ENCODE measurements around the gene GNB5. TPM values are rescaled to one million over a fixed set of nuclear protein-coding genes. Genes with fewer than 3 reads are reported as not detected.

Gene GNB5
- total RNA-seq, 1 experiment from 2014 or later: 29.8 TPM

DNA sequence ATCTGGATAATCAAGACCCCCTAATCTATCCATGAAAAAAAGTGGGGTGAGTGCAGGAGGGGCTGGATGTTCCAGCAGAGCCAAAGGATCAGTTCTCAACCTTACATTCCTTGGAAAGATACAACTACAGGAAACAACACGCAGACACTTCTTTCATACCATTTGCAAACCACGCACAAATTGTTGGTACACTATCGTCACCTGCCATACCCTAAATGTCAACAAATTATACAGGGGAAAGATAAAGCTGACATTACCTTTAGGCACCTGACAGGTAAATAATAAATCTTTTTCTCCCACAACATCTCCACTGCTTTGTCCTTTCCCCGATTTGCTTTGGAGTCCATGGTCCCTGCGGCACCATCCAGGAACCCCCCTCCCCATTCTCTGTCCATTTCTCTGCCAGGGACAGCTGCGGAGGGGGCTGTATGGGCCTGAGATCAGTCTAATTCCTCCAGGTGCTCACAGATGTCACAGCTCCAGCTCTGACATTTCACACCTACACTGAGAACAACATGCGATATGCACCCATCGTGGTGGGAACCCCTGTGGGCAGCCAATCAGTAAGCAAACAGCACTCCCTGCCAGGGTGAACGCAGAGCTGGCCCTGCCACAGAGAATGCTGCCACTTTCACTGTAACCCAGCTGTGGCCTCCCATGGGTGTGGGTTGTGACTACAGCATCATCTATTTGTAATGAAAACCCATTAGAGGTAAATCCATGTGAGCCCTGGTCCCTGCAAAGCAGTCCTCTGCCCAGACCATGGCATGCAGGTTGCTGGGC, 41.0 kb downstream of the GNB5 start:
- peaks cover 4 to 5% of the 10 kb centered on the region in 2 experiments for H3K9me3 Mint-ChIP-seq
- H3K27ac ChIP-seq (ENCODE audit: insufficient read length, low read depth, low read length): no peak overlapping the region

More for the DNA sequence above, 41.0 kb downstream of the GNB5 start:
- Histone ChIP-seq H2BK120ac (ENCODE audit: low read depth, low read length, poor library complexity, severe bottlenecking) (no peak overlapping the region), H2BK15ac (ENCODE audit: low read depth, low read length) (no peak overlapping the region), H3K4me1 (ENCODE audit: insufficient read depth, low read length) (no peaks in the 10 kb centered on the region), H4K5ac (ENCODE audit: insufficient read length, low read depth, low read length) (no peak overlapping the region), H2BK12ac (ENCODE audit: insufficient read length, low read depth, low read length) (no peak overlapping the region), H3K23ac (ENCODE audit: insufficient read length, low read depth, low read length) (no peak overlapping the region), H4K8ac (replicated peaks; ENCODE audit: insufficient read length, low read depth, low read length) (no peak overlapping the region), H3K18ac (ENCODE audit: insufficient read length, low read depth, low read length) (no peak overlapping the region), H3K4ac (ENCODE audit: low read depth, low read length) (no peak overlapping the region), H3K4me2 (ENCODE audit: insufficient read depth, insufficient read length, low read length) (no peak overlapping the region), H2AFZ (ENCODE audit: low read length) (no peak overlapping the region), H4K20me1 (ENCODE audit: control insufficient read depth, insufficient read depth, insufficient read length) (no peaks in the 10 kb centered on the region), H2BK5ac (ENCODE audit: insufficient read length, low read length) (no peak overlapping the region), H3T11ph (ENCODE audit: low read length) (no peak overlapping the region), H3K9ac (ENCODE audit: extremely low read depth, insufficient read length, low read length) (no peak overlapping the region), H3K56ac (ENCODE audit: insufficient read length, low read depth, low read length) (no peak overlapping the region), H2AK5ac (ENCODE audit: insufficient read length, low read length) (no peak overlapping the region), H4K91ac (ENCODE audit: insufficient read length, low read depth, low read length) (no peak overlapping the region), H3K79me1 (ENCODE audit: insufficient read depth, low read depth, low read length, poor library complexity, severe bottlenecking) (no peaks in the 10 kb centered on the region), H2BK20ac (ENCODE audit: low read depth, low read length, poor library complexity, severe bottlenecking) (no peak overlapping the region), H3K14ac (ENCODE audit: insufficient read depth, low read length) (no peak overlapping the region), H3K23me2 (ENCODE audit: insufficient read length, low read depth, low read length, poor library complexity, severe bottlenecking) (no peaks in the 10 kb centered on the region), H3K27me3 (ENCODE audit: insufficient read depth, low read length) (no peaks in the 10 kb centered on the region), H3K79me2 (ENCODE audit: insufficient read depth, low read length) (no peaks in the 10 kb centered on the region), H3K9me3 (ENCODE audit: control insufficient read depth, low read depth, low read length) (no peaks in the 10 kb centered on the region)
- TF ChIP-seq, protein P1, sequence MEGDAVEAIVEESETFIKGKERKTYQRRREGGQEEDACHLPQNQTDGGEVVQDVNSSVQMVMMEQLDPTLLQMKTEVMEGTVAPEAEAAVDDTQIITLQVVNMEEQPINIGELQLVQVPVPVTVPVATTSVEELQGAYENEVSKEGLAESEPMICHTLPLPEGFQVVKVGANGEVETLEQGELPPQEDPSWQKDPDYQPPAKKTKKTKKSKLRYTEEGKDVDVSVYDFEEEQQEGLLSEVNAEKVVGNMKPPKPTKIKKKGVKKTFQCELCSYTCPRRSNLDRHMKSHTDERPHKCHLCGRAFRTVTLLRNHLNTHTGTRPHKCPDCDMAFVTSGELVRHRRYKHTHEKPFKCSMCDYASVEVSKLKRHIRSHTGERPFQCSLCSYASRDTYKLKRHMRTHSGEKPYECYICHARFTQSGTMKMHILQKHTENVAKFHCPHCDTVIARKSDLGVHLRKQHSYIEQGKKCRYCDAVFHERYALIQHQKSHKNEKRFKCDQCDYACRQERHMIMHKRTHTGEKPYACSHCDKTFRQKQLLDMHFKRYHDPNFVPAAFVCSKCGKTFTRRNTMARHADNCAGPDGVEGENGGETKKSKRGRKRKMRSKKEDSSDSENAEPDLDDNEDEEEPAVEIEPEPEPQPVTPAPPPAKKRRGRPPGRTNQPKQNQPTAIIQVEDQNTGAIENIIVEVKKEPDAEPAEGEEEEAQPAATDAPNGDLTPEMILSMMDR (conservative IDR thresholded peaks at IDR 0.05): no peak
- DNase-seq: no peak
- no CpG with 5 or more reads among the region's 9 CpGs for WGBS (ENCODE audit: extremely low coverage, insufficient read length, low lambda C conversion rate)
- Mint-ChIP-seq H3K27me3 (ENCODE audit: low read depth) (no peaks in the 10 kb centered on the region), H3K27ac (no peak overlapping the region; a peak in 1 of 7 replicates), H3K4me3 (no peak overlapping the region), H3K4me1 (no peaks in the 10 kb centered on the region), H3K36me3 (ENCODE audit: insufficient read depth in 1 of 3, low read depth in 3 of 3) (peaks cover 18 to 54% (median 45%) of the 10 kb centered on the region in 3 experiments; a peak in 6 of 7 replicates)

Measured in H9 (cell line).